ENCODE results near the gene DENND2D. TPM values are rescaled to one million over a fixed set of nuclear protein-coding genes. Genes with fewer than 3 reads are reported as not detected.
"Not testable (repeated sequence)": the region's sequence is repeated elsewhere in the genome, so short reads cannot be mapped to it uniquely, and the experiment has no call there.

DENND2D gene
- total RNA-seq, 1 donor from 2014 or later = 1.4 TPM

DNA sequence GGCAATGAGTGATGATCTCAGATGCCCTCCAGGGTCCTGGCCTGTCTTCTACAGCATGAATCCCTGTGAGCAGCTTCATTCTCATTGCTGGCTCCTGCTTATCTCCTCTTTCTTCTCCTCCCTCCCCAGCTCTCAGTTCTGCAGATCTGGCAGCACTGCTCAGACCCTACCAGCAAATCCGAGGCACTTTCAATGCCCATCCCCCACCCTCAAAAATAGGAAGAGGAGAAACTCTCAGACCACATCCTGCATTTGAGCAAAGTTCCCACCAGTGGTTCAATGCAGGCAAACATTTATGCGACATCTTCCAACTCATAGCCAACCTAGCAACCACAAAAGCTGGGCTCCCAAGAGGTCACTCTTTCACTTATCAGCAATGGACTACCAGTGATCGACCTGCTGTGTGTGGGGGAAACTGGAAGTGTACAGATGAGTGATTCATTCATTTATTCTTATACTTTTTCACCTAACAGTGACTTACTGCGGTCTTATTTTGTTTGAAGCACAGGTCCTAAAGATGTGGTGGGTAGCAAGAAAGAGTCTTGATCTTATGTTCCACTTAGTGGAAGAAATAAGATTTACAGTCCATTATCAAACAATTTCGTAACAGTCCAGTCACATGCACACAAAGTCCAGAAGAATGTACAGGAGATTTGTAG lies 21.3 kb upstream of the DENND2D start:
- DNase-seq (ENCODE audit: low read depth in 2 of 2) = no peak

DNA sequence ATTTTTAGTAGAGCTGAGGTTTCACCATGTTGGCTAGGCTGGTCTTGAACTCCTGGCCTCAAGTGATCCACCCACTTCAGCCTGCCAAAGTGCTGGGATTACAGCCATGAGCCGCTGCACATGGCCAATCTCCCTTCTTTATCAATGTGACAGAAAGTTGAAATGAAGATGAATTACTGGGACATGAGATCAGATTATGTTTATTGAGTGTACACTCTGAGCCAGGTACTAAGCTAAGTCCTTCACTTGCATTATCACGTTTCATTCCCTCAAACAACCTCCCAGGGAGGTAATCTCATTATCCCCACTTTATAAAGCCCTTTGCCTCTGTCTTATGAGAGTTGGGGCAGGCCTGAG lies 20.8 kb upstream of the DENND2D start:
- DNase-seq (ENCODE audit: low read depth in 2 of 2) = no peak

DNA sequence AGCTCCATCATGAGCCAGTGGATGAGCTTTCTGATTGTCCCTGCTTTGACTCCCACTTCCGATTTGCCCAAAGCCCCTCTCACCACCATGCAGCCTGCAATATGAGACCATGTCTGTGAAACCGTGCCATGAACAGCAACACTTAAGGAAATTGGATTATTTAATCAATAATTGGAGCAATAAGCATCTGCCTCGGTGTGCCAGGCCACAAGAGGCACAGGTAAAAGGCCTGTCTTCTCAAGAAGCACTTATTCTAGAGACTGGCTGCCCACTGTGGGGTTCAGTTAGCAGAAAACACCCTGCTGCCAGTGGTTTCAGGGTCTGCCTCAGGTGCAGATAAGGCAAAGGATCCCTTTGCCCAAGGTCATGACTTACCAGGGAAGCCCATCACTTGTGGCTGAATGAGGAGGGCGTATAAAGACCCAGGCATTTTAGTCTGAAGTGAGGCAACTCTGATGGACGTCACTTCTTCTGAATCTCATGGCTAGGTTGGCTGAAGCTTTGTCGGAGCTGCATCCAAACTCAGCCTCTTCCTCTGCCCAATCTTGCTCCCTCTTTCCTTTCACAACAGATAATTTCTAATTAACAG lies 19.9 kb upstream of the DENND2D start:
- no peak for DNase-seq (ENCODE audit: low read depth in 2 of 2)

DNA sequence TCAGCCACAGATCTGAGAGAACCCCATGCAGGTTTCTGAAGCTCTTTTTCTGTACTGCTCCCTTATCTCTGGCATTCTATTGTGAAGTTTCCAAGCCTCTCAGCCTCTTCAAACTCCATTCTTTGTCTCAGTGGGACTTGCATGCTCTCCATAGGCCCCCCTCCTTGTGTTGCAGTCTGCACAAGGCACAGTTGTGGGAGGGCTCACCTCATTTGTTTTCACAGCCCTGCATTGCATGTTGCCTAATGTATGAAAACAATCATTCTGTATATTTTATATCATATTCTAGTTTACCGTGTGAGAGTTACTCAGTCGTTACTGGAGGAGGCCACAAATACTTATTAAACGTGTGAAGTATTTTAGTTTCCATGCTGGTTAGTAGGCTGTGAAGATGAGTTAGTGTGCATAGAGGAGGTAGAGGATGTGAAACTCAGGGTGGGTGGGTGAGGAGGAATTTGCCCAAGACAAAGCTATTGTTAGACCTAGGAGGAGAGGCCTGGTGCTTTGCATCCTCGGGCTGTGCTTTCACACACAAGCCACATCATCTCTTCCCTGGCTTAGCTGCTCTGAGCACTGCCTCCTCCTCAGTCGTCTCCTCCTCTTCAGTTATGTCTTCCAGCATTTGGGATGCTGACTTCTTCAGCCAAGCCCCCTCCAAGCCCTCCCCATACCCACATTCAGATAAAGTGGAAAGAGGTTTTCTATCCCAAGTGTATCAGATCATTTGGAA lies 19.3 kb upstream of the DENND2D start:
- DNase-seq (ENCODE audit: low read depth in 2 of 2) = no peak

DNA sequence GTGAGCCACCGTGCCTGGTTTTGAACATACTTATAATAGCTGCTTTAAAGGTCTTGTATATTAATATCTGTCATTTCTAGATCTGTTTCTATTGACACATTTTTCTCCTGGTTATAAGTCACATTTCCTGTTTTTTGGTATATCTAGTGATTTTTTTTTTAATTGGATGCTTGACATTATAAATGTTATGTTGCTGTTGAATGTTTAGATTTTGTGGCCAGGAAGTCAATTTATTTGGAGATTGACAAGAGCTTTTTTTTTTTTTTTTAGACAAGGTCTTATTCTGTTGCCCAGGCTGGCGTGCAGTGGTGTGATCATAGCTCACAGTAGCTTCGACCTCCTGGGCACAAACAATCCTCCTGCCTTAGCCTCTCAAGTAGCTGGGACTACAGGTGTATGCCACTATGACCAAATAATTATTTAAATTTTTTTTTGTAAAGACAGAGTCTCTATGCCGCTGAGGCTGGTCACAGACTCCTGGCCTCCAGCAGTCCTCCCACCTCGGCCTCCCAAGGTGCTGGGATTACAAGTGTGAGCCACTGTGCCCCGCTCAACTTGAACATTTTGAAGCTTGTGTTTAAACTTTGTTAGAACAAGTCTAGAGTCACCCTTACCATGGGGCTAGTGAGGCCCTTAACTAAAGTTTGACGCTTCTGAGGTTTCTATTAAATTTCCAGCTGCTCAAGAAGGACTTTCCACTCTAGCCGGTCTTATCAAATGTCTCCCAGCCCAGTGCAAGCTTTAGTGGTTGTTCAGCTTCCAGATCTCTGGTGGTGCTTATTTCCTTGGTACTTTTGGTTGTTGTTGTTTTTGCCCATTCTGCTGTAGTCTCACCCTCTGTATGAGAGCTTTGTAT lies 18.5 kb upstream of the DENND2D start:
- DNase-seq (ENCODE audit: low read depth in 2 of 2) = no peak

DNA sequence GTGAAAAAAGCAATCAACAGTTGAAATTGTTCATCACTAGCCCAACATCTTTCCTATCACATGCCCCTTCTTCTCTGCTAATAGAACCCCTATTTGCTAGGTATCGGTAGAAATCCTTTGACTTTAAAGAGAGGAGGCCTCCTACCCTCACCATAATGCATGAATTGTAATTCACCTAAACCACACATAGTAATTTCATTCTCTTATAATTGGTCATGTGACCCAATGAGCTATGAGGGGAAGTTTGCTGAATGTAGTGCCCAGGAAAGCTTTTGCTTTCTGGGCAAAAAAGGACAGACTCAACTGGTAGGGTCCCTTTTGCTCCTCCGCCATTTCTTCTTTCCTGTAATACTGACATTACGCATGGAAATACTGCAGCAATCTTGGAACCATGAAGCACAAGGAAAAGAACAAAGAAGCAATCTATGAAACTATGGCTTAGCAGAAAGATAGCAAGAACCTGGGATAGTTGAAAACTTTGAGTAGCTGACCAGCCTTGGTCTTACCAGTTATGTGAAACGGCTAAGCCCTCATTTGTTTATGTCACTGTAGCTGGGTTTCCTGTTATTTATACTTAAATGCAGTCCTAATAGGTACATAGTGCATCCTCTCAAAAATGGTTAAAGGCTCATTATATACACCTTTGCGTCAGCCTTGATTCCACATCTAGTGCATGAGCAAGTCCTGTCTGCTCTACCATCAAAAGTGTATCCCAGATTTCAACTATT lies 16.9 kb upstream of the DENND2D start:
- no peak for DNase-seq (ENCODE audit: low read depth in 2 of 2)

DNA sequence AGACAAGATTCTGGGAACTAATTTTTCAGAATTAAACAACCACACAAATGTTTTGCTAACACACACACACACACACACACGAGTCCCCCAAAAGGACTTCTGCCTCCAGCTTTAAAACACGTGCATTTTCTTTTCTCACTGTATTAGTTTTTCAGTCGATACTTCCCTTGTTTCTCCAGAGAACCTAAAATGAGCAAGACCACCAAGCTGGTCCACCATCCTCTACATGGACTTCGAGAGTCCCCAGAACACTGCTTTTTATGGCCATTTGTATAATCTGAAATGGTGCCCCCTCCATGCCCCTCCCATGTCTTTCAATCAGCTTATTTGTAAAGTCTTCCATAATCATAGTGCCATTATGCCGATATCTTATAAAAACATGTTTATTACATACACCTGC lies 16.3 kb upstream of the DENND2D start:
- DNase-seq (ENCODE audit: low read depth in 2 of 2) = no peak

DNA sequence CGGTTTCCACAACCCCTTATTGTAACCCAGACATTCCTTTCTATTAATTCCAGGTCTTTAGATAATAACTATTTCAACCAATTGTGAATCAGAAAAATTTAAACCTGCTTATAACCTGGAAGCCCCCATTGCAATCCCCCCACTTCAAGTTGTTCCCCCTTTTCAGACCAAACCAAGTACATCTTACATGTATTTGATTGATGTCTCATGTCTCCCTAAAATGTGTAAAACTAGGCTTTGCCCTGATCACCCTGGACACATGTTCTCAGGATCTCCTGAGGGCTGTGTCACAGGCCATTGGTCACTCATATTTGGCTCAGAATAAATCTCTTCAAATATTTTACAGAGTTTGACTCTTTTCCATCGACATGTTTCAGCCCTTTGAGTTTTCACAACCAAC lies 14.8 kb upstream of the DENND2D start:
- DNase-seq (ENCODE audit: low read depth in 2 of 2) = not testable (repeated sequence)

DNA sequence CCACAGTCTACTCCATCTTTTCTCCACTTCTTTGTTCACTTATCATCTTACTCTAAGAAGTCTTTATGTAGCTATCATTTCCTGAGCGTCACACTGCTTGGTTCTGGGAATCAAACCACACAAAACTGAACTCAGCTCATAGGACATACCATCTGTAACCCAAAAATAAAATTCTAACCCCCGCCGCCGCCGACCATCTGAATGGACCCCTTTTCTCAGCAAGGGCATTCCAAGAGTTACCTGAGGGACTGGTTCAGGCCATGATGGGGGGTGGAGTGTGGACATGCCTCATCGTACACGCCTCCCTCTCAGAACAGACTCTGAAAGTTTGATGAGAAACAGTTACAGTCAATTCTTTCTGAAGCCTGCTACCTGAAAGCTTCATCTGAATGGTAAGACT lies 14.4 kb upstream of the DENND2D start:
- no peak for DNase-seq (ENCODE audit: low read depth in 2 of 2)

DNA sequence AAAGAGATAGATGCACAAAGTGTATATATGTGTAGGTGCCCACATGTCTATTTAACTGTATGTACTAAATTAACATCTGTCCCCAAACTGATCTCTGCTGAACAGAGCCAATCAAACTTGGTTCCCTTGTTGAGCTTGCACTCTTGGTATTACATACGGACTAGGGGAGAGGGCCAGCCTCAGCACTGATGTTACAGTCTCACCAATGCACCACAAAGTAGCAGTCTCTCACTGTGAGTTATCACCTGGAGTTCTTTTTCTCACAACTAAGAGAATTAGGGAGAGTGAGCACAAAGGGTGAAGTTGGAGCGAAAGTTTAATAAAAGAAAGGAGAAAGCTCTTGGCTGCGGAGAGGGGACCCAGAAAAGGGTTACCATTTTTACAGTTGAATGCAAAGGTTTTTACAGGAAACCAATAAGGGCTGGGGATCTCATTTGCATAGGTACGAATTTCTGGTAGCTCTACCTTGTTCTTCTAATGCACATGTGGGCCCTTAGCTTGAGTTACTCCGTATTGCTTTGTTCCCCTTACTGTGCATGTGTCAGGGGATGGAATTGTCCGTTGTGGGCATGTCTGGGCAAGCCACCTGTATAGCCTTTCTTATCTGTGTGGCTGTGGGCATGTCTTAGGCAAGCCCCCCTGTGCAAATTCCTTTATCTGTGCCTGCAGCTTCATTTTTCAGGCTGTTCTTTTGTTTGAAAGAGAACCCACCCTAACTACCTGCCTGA lies 13.8 kb upstream of the DENND2D start:
- DNase-seq (ENCODE audit: low read depth in 2 of 2) = peak in 1 of 2 donors; percentile 10

DNA sequence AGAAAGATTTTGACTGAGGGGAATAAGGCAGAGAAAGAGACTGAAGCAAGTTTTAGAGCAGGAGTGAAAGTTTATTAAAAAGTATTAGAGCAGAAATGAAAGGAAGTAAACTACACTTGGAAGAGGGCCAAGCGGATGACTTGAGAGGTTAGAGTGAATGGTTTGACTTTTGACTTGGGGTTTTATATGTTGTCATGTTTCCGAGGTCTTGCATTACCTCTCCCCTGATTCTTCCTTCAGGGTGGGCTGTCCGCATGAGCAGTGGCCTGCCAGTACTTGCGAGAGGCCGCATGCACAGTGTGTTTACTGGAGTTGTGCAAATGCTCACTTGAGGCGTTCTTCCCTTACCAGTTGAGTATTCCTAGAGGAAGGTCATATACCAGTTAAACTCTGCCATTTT lies 13.0 kb upstream of the DENND2D start:
- DNase-seq (ENCODE audit: low read depth in 2 of 2) = no peak

DNA sequence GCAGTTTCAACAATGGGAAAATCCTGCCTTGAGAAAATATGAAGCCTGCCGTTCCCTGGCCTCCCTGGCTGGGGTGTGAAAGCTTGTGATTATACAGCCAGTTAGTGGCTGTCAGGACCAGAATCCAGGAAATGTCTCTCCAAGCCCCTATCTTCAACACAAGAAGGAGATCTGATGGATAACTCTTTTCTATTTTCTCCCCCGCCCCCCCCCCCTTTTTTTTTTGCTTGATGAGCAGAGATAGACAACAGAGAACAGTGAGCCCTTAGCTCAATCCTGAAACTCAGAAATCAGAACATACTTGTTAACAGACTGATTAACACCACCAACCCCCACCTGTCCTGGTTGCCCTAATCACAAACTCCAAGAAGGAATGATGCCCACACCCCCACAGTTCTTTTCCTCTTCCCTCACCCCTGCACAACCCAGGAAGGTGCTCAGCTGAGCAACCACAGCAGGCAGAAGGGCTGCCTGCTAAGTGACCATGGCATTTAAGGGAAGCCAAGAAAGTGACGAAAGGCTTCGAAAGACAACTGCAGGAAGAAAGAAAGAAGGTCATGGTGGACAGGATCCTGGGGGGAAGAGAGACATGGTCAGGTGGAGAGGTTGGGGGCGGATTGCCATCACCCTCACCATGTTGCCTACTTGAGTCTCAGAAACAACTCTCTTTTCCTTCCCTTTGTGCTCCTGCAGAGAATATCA lies 12.3 kb upstream of the DENND2D start:
- no peak for DNase-seq (ENCODE audit: low read depth in 2 of 2)

DNA sequence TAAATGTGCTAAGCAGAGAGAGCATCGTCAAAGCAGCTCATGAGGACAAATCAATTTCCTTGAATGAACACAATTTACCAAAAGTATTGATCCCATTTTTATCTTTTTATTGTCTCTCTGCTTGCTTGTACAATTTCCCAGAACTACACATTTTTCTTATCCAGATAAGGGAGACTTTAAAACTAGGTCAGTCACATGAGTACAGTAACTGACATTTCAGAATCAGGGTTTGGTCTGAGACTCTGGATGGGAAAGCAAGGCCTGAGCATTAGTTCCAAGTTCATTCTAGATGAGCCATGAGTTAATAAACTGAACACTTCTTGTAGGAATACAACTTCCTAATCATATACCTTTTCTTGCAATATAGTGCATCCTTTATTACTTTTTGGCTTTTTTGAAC lies 11.5 kb upstream of the DENND2D start:
- no peak for DNase-seq (ENCODE audit: low read depth in 2 of 2)

DNA sequence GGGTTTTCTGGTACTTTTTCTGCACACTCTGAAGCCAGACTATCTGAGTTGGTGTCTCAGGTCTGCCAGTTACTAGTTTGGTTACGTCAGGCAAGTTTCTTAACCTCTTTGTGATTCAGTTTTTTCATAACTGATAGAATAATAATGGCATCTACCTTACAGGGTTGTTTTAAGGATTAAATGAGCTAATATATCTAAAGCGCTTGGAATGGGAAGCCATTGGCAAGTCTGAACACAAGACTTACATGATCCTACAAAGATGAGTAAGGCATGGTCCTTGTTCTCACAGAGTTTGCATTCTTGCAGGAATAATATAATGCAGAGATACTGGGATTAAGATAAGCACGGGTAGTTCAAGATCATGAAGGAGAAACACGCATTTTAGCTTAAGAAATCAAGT lies 9.2 kb upstream of the DENND2D start:
- DNase-seq (ENCODE audit: low read depth in 2 of 2) = no peak

DNA sequence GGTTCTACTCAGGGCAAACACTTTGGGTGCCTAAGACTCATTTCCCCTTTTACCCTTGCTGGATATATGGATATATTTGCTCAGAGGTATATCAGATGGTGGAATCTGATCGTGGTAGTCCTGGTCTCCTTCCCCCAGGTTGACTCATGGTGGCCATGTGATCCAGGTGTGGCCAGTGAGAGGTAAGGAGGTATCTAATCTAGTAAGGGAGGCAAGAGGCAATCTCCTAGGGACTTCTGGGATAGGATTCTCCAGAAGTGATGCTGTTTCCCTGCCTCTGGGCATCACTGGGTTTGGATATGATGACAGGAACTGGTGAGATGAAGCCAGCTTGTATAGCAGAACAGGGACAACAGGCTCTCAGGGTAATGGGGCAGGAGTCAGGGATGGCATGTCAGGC lies 8.5 kb upstream of the DENND2D start:
- no peak for DNase-seq (ENCODE audit: low read depth in 2 of 2)

DNA sequence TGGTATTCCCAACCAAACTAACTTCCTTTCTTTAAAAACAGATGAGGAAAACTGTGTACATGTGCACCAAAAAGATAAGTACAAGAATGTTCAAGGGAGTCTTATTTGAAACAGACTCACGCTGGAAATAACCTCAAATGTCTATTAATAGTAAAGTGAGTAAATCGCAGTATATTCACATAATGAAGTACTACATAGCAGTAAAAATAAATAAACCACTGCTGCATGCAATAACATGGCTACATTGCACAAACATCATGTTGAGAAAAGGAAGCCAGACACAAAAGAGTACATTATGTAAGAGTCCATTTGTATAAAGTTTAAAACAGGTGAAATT lies 5.2 kb upstream of the DENND2D start:
- no peak for DNase-seq (ENCODE audit: low read depth in 2 of 2)

DNA sequence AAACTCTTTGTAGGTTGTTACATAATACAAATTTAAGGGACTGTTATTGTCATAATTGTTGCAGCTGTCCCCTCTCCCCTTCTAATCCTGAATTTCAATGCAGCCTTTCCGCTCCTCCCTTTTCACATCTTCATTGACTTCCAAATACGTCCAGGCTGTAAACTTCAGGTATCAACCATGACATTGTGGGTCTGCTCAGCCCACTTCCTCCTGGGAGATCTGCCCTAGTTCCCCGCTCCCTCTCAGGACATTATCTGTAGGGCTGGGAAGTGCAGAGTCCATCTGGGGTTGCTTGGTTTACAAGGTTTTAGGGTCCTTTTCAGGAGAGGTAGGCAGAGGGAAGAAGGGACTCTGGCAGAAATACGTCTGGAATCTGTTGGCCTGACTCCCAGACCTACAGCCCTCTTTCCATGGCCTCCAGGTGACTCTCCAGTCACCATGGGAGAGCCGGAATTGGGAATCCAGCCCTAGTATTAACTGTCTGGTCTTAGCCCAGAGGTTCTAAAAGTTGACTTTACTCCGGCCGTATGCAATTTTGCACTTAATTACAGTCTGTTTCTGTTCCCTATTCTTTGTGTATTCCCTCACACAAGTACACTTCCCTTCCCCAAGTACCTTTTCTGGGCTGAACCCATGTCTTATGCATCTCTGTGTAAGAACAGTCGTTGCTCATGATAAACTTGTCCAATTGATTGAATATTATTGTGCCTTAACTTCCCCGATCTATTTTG lies 4.7 kb upstream of the DENND2D start:
- no peak for DNase-seq (ENCODE audit: low read depth in 2 of 2)

DNA sequence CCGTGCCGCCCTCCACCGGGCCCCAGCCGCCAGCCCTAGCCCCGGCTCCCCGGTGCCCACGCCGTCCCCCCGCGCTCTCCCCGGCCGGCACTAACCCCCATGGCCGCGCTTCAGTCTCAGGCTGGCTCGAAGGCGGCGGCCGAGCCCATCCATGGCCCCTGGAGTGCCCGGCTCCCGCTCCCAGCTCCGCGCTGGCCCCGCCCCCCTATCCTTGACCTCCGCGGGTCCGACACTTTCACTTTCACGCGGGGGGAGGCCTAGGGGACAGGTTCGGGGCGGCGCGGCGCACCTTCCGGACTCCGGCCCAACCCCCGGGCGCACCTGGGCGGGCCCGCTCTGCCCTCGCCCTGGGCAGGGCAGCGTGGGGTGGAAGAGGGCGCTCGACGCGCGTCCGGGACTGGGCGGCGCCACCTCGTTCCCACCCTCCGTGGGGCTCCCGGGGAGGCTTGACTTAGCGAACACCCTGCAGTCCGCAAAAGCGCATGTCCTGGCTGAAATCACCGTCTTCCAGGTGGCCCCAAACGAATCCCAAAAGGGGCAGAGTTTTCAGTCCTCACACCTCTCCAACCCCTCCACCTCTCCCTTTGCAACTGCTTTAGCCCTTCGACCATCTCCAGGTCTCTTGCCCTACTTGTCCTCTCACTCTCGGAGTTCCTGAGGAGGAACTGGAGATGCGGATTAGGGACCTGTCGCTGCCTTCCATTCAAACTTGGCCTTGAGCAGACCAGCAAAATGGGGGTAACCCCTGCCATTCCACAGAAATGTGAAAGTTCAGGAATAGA lies 3.9 kb upstream of the DENND2D start:
- no peak for DNase-seq (ENCODE audit: low read depth in 2 of 2)

DNA sequence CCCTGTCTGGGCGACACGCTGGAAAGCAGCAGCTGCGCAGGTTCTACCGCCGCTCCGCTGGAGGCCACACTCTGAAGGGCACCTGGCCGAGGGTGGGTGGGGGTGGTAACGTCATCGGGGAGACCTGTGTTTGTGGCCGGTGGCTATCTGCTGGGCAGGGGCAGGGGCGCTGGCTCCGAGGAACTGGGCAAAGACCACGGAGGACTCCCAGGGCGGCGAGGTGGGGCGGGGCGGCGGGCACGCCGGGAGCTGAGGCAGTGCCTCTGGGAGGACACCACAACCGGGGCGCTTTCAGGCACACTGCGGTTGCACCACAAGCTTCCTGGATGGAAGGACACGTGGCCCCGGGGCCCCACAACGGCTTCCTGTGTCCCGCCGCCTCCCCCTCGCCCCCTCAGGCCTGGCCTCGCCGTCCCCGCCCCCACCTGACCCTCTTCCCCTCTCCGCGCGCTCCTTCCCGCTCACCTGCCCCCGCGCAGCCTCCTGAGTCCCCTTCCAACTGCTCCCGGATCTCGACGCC lies 3.3 kb upstream of the DENND2D start:
- DNase-seq (ENCODE audit: low read depth in 2 of 2) = no peak

All from dermis microvascular lymphatic vessel endothelial cell (primary cell).